ENCODE data around the gene AKAP7.

DNA sequence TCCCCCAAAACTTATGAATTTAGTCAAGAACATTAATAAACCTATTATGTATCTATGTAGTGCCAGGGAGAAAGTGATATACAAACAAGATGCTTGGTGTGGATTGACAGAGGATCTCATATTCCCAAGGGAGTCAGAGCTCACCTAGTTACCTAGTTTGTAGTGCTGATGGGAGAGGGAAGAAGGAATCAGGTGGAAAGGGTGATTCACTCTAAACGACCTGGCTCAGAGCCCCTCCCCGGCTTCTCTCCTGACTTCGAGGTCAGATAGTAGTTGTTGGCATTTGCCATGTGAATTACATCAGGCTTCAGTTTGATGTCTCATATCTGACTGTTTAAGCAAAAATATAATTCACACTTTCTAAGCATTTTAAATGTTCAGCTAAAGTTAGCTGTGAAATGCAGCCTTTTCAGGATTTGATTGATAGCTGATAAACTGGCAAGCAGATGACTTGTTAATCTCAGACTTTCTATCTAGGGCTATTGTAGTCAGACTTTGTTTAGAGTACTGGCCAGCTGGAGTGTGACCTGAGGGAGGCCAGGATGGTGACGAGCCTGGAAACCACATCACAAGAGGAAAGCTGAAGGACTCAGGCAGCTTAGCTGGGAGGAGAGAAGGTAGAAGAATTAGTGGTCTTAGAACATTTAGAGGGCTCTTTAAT is 123.7 kb downstream of the AKAP7 start:
- TF ChIP-seq, protein P1, sequence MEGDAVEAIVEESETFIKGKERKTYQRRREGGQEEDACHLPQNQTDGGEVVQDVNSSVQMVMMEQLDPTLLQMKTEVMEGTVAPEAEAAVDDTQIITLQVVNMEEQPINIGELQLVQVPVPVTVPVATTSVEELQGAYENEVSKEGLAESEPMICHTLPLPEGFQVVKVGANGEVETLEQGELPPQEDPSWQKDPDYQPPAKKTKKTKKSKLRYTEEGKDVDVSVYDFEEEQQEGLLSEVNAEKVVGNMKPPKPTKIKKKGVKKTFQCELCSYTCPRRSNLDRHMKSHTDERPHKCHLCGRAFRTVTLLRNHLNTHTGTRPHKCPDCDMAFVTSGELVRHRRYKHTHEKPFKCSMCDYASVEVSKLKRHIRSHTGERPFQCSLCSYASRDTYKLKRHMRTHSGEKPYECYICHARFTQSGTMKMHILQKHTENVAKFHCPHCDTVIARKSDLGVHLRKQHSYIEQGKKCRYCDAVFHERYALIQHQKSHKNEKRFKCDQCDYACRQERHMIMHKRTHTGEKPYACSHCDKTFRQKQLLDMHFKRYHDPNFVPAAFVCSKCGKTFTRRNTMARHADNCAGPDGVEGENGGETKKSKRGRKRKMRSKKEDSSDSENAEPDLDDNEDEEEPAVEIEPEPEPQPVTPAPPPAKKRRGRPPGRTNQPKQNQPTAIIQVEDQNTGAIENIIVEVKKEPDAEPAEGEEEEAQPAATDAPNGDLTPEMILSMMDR (tag by site-specific recombination; IDR thresholded peaks at IDR 0.05): no peak
- TF ChIP-seq, protein P2, sequence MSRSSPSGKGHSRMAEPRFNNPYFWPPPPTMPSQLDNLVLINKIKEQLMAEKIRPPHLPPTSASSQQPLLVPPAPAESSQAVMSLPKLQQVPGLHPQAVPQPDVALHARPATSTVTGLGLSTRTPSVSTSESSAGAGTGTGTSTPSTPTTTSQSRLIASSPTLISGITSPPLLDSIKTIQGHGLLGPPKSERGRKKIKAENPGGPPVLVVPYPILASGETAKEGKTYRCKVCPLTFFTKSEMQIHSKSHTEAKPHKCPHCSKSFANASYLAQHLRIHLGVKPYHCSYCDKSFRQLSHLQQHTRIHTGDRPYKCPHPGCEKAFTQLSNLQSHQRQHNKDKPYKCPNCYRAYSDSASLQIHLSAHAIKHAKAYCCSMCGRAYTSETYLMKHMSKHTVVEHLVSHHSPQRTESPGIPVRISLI (tag by site-specific recombination; IDR thresholded peaks at IDR 0.05): no peak
- TF ChIP-seq ZNF596 (tag by site-specific recombination; IDR thresholded peaks at IDR 0.05) (no peak), ZNF791 (tag by site-specific recombination; IDR thresholded peaks at IDR 0.05) (no peak), OSR2 (tag by site-specific recombination; IDR thresholded peaks at IDR 0.05) (no peak), ZNF324 (tag by site-specific recombination; IDR thresholded peaks at IDR 0.05) (no peak), ZNF23 (tag by site-specific recombination; IDR thresholded peaks at IDR 0.05; ENCODE audit: borderline replicate concordance) (no peak), ZNF76 (tag by site-specific recombination; IDR thresholded peaks at IDR 0.05; ENCODE audit: borderline replicate concordance, low read depth) (no peak), ZNF558 (tag by site-specific recombination; IDR thresholded peaks at IDR 0.05) (no peak), TRIM28 (IDR thresholded peaks at IDR 0.05; ENCODE audit: borderline replicate concordance, low read length) (0 out of 2 replicates have a peak, but pooled peaks have one; percentile 20), ZIC2 (tag by site-specific recombination; IDR thresholded peaks at IDR 0.05) (no peak), ZNF837 (tag by site-specific recombination; IDR thresholded peaks at IDR 0.05) (no peak)
